NCI-H2227 treated with DMSO at 0.1 percent for 48 hours (cell line): Measurements from ENCODE around the gene TBX3.

ENCODE experiments used
- DNase-seq: peaks from one replicate; lab custom pipeline; 2025; lab: John Stamatoyannopoulos, UW

The TBX3 gene

DNA sequence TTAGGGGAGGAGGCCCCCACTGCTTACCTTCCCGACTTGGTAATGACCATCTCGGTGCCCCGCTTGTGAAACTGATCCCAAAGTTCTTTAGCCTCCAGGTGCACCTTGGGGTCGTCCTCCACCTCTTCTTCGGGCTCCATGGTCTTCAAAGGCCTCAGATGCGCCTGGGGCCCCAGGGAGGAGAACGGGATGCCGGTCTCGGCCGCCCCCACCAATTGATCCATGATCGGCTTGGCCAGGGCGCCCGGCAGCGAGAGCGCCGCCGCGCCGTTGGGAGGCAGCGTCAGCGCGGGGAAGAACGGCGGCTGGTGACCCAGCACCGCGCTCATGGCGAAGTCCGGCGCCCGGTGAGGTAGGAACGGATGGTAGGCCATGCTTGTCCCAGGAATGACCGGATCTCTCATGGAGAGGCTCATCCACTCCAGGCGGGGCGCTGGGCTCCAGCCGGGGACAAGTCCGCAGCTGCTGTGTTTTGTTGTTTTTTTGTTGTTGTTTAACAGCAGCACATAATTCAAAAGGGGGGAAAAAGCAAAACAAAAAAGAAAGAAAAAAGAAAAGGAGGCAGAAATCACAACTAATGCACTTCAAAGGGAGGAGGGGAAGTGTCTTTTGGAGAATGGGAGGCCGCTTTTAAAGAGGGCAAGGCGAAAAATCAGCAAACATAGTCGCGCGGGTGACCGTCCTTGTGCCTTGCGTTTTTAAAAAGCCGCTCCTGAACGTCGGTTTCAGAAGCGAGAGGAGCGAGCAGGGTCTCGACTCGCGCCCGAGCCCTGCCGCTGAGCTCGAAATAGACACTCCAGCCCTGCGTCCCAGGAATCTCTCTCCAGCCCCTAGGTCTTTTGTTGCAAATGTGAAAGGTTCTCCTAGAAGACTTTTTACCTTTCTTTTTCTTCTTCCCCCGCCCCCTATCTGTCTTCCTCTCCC is 928 bp downstream of the TBX3 start:
- no peak for DNase-seq

DNA sequence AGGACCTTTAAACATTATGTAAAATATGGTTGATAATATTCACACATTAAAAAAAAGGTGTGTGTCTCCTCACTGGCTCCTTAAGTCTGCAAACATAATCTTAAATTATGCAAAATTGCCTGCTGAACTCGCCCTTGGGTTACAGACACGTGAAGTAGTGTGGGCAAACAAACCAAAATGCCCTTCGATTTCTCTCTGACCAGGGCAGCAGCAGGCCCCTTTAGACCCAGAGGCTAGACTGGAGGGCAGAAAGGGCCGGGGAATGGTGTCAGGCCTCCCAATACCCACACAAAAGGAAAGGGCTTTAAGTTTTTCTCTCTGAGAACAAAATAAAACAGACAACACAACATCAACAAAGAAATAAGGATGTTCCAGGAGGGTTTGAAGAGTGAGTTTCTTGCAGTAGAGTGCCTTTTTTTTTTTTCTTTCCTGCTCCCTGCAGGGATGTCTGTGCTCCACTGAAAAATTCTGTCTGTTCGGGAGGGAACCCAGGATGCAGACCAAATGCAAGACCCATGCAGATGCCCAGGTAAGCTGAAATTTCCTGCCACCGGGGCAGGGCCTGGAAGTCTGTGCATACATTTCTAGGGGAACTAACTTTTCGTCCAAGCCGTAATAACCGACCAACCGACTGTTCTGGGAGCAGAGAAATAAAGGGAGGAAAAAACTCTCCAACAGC is 1.7 kb downstream of the TBX3 start:
- no peak for DNase-seq

DNA sequence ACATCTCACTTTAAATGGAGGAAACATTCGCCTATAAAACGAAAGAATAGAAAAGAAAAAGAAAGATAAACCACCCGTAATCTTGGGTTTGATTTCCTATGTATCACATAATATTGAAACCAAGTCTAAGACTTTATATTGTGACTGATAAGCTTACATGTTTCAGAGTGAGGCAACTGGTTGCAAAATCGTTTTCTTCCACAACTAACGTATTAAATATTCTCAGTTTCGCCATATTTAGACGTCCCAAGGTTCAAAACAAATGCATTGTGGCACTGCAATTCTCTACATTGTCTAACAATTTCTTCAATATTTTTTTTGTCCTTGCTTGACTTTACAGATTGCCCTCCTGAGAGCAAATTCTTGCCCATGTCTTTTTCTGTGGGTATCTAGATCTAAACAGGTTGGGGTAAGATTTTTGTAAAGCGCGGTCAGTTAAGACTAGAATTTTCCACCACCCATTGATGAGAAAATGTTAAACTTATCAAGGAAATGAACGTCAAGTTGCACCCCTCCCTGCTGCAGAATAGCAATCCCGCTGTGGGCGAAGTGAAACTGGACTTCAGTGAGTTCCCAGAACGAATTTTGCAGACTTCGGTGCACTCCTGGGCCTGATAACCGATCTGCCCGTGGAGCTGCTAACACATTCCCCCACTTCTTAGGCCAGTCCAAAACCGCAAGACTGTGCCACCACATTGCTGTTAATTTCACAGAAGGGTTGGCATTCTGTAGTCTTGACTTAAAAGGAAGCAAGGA is 2.7 kb downstream of the TBX3 start:
- DNase-seq: no peak

DNA sequence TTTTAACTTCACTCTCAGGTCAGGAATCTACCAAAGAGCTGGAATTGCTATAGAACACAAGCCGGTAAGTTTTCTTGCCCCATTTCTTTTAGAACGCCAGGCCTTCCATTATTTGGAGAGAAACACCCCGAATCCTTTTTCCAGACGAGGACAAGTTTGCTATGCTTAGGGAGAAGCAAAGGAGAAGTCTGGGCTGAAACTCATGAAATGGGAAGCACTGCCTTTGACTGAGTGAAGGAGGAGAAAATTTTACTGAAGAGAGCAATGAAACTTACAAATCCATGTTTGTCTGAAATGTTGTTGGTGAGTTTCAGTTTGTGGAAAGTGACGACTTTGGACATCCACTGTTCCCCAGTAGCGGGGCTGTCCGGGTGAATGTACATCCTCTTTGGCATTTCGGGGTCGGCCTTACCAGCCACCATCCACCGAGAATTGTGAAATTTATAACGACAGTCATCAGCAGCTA is 3.3 kb downstream of the TBX3 start:
- DNase-seq: no peak

DNA sequence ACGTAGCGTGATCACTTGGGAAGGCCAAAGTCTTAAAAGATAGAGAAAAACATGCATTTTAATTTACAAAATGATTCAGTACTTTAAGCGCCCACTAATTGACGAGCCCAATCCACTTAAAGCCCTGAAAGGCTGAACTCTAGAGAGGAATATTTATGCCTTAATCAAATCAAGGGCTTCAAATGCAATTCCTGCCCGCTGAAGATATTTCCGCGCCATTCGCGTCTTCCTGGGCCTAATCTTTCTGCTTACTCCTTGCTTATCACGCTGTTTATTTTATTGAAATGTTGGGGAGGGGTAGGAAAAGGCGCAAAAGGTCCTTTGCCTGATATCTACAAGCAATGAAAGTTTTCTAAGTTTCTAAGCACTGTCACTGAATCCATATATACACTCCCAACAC is 4.0 kb downstream of the TBX3 start:
- DNase-seq: no peak

DNA sequence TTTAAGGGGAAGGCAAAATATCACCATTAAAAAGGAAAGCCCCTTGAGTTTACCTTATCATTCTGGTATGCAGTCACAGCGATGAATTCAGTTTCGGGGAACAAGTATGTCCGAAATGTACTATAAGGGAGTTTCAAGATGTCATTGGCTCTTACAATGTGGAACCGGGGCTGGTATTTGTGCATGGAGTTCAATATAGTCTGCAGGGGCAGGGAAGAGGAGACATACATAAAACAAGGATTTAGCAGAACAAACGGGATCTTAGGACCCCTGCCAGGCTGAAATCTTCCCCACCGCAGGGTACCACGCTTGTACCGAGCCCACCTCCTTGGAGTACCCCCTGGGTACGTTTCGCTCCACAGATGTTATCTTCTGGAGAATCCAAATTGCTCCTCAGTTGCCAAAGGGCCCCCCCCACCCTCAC is 4.5 kb downstream of the TBX3 start:
- no peak for DNase-seq

DNA sequence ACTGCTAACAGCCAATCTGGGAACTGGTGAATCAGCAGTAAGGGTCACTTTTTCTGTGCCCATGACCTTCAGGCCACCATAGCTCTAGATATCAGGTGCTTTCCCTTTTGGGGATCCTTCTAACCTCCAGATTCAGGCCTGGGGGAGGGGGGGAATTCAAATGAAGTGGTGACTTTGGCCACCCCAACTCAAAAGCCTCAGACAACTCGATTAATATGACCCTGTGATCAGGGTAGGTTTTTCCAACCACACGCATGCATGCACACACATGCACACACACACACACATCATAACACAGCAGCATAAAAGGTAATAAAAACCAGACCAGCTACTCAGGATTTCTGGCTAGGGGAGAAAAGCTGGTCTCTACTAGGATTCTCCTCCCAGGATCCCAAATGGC is 5.3 kb downstream of the TBX3 start:
- no peak for DNase-seq

DNA sequence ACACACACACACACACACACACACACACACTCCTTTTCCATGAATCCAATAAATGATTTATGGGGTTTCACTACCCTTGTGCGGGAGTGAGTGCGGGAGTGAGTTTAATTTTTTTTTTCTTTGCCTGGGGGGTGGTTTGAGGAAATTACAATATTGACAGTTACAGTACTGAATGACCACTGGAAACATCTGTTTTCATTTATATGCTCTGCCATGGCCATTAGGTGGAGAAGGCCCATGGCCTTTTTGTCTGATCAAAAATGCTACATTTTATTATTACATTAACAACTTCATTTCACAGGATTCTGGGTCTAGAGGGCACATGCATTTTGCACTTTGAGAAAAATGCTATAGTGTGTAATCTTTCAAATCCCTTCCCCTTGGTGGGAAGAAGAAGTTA is 5.9 kb downstream of the TBX3 start:
- no peak for DNase-seq

DNA sequence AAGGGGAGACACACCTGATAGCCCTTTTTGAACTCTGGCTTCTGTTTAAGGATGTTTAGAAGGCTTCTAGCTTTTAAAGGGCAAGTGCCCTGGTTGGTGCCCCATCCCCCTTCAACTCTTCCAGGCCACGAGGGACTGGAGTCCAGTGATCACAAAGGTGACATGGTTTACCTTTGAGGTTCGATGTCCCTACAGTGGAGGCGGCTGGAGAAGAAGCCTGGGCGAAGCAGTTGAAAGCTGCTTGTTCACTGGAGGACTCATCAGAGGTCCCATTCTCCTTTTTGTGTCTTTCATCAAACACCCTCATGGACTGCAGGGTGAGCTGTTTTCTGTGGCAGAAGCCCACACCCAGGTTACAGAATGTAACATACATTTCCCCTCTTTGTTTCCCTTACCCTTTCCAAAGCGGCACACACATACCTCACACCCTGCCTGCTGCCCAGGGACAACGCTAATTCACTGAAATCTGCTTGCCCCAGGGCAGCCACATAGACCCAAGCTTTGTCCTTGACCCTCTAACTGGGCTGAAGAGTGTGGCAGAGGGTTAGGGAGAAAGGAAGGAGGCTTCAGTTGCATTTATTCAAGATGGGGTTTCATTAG is 7.7 kb downstream of the TBX3 start:
- no peak for DNase-seq

DNA sequence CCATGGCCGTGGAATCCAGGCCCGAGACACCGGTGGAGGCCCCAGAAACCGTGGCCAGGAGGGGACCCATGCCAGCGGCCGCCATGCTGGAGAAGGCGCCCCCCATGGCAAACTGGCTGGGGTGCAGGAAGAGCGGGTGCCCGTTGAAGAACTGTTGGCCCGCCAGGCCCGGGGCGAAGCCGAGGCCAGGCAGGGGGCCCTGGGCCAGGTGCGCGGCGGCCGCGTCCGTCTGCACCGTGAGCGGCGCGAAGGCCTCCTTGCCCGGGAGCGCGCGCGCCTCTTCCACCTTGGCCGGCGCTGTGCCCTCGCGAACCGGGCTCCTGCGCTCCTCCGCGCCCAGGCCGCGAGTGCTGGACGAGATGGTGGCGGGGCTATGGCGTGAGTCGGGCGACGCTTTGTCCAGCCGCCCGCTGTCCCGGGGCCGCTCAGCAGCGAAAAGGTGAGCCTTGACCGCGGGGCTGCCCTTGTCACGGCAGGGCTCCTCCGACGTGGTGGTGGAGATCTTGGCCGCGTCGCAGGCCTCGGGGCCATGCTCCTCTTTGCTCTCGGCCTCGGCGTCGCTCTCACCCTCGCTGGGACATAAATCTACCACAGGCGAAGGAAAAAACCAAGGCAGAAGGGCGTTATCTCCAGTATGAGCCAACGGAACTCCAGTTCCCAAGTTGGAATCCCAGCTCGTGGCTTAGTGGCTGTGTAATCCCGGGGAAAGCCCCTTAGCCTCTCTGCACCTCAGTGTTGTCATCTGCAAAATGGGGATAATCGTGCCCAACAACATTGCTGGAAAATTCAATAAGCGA is 9.5 kb downstream of the TBX3 start:
- DNase-seq: no peak

DNA sequence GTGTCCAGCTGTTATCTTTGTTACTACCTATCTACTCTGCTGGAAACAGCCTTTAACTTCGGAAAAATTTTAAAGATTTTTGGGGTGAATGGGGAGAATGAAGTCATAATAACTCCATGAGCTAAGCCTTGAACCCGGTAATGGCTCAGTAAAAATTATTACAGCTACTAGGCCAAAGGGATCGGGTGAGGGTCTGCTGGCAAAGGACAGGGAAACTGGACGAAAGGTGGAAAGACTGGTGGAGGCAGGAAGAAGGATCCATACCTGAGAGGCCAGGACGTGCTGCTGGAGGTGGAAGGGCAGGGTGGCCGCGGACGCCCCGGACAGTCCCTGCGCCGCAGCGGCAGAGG is 10.1 kb downstream of the TBX3 start:
- DNase-seq: no peak

DNA sequence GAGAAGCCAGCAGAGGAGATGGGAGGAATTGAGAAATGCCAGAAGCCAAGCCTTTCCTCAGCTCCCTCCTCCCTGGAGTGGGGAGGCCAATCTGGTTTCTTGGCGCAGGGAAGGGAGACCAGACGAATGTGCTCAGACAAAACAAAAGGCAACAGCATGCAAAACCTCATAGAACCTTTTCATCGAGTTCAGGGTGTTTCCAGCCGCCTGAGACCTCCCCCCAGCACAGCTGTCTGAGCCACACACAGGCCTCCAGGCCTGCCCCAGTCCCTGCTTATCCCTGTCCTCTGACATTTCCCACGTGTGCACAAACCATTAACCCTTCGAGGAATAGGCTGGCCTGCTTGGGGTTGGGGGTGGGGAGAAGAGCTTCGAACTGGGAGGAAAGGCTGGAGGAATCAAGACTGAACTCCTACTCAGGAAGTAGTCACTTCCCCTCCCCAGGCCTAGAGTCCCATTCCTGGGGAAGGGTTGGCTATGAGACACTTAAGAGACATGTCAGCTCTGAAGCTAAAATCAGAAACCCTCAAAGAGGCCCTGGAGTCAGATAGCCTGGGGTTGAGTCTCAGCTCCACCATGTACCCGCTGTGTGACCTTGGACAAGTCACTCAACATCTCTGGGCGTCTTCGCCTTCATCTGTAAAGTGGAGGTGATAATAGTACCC is 10.7 kb downstream of the TBX3 start:
- DNase-seq: no peak

DNA sequence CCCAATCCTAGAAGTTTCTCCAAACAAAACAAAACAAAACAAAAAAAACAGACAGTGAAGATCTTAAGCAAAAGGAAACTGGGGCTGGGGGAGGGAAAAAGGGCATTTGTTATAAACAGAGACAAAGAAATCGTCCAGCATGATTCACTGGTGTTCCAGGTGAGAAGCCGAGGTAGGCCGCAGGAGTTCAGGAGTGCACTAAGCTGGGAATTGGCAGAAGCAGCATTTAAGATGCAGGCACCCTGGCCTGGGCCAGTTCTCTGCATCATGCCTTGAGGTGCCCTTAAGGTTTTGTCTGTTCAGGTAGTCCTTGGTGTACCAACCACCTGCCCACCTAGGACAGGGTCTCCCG is 11.2 kb downstream of the TBX3 start:
- DNase-seq: no peak

DNA sequence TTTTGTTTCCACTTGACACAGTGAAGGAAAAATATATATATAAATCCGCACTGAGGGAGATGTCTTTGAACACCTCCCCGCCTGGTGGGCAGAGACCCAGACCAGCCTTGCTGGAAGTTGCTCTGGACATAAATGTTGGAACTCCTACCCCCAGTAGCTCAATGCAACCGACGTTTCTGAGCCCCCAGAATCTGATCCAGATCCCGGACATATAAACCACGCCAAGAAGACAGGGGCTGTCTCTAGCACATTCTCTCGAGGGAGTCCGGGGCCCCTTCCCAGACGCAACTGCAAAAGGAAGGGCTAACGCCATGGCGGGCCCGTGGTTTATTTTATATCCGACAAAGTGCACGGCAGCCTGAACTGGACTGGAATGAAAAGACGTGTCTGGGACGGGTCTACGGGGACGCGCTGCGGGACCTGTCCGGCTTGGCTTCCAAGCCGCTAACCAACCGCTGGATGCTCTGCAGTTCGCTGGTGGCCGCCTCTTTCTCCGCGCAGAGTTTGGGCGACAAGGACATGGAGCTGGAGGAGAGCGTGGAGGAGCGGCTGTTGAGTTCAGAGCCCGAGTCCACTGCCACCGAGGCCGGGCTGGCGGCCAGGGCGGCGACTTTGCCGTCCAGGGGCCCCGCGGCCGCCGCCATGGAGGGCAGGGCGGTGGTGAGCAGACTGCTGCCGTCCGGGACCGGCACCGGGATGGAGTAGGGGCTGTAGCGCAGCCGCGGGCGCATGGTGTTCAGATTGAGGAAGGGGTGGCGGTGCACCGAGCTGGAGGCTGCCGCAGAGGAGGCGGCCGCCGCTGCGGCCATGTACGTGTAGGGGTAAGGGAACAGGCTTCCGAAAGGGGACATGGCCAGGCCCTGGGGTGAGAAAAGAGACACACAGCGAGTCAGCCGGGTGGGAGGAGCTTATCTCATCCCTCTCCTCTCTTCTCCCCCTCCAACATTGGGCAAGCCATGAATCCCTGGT is 12.2 kb downstream of the TBX3 start:
- no peak for DNase-seq

DNA sequence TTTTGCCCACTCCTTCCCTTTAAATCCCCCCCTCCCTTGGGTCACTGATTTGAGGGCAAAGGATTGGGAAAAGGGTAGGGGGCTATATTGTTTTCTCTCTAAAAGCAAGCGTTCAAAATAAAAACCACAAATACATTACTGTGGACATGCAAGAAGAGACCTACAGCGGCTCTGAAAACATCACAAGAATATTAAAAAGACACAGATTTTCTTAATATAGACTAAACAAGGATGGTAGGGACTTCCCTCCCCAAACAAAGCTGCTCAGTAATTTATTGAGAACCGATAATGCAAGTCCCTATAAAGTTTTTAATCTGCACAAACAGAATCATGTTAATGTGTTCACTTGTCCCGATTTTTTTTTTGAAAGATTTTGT is 12.9 kb downstream of the TBX3 start:
- no peak for DNase-seq

DNA sequence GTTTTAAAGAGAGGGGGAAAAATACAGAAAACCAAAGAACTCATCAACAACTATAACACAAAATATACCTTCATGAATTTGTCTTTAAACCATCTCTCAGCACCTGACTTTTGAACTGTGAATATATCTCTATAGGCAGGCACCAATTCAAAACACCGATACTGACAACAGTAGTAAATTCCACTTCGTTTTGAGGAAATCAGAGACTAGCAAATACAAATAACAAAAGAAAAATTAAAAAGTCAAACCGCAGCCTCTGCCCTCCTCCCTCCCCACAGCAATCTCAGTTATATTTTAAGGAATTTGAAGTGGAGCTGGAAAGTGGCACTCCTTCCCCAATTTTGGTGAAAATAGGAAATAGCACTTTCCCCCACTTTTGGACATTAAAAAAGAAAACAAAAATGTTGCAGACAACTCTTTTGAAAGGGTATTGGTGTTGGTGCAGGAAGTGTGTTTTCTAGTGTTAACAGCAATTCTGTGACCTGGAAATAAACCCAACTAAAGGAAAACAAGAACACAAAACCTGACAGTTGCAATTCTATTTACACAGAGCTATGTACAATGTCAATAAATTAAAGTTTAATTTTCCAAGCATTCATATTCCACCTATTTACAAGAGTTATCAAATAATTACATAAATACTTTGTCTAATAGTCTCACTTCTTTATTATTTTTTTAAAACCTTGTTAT is 13.5 kb downstream of the TBX3 start:
- no peak for DNase-seq

DNA sequence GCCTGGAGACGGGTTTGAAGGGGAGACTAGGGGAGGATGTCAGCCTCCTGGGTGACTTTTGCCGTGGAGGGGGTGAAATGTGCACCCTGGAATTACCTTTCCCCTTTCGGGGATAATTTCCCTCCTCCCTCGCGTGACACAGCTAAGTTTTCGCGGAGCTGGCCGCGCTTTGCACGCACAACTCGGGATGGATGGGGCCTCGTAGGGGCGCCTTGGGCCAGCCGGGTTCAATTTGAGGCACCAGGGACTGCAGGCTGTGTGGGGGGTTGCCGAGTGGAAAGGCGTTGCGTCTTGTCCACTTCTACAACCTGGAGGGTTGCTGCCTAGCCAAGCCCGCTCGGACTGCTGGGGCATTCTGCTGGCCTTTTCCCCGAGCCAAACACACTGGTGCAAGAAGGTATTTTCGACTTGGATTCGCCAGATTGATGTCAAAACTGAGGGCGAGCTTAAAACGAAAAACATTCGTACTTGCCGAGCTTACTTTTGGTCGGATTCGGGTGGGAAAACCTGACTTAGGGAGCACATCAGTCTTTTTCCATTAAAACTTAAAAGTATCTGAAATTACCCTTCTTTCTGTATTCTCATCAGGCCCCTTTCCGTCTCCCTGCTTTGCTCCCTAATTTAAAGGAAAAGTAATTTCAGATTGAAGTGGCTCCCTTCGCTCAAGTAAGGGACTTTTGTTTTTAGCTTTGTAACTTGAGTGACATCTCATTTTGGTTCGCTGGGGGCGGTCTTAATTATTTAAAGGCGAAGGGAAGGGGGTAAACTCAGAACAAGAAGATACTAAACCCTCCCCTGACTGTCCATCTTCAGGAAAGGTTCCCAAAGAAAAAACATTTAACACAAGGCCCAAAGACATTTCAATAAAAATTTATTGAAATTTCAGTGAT is 14.3 kb downstream of the TBX3 start:
- DNase-seq: no peak

DNA sequence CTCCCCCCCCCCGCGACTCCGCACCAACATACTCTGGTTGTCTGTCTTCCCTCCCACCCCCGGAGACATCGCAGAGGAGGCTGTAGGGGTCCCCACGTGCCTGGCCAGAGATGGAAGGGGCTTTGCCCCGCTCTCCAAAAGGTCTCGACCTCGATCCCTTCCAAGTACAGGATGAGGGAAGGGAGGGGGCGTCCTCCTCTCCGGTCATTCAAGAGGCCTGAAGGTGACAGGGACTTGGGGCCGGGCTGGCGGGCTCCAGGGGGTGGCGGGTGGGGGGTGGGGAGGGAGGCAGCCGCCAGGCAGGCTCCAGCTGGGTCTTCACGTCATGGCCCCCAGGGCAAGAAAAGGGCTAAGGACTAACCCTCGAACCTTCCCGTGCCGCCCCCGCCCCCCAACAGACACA is 15.1 kb downstream of the TBX3 start:
- DNase-seq: no peak
